GM12873 (cell line): ENCODE measurements around the gene ARAP3.

Experiments used
- CTCF ChIP-seq: IDR thresholded peaks from 2 replicates; pipeline ENCODE4 v1.5.1; 2012; ENCODE audit warnings: low read depth, mild to moderate bottlenecking, moderate library complexity, low read length, control low read depth; ENCODE audit not compliant: insufficient read depth; ENCODE audit errors: missing control alignments

The ARAP3 gene

GRCh38 chr5:141632650-141633049 lies 49.4 kb downstream of the ARAP3 start:
- TF ChIP-seq CTCF: no peak

GRCh38 chr5:141630570-141631140 lies 51.4 kb downstream of the ARAP3 start:
- TF ChIP-seq CTCF: no peak

- no peak for TF ChIP-seq CTCF
These were observed 53.7 kb downstream of the ARAP3 start for GRCh38 chr5:141628175-141628788.

- no peak for TF ChIP-seq CTCF
These were observed 58.4 kb downstream of the ARAP3 start for GRCh38 chr5:141623611-141624010.

GRCh38 chr5:141623186-141623585 lies 58.8 kb downstream of the ARAP3 start:
- no peak for TF ChIP-seq CTCF

GRCh38 chr5:141618804-141619554 lies 63.1 kb downstream of the ARAP3 start, which contains the start of gene DIAPH1:
TSS of gene DIAPH1 (minus strand) at chr5:141619000. CDS start at chr5:141618914, 86 bp downstream.
- peak; percentile 97 for TF ChIP-seq CTCF

- no peak for TF ChIP-seq CTCF
These were observed 63.8 kb downstream of the ARAP3 start for GRCh38 chr5:141618030-141618803.
